Testis (tissue), 2 donors: ENCODE results near the gene KMT5B.

Experiments used
- POLR2A ChIP-seq: fragments of 450-650 bp; IDR thresholded peaks from one replicate; pipeline ENCODE4 v1.6.1; 2017; ENCODE audit warnings: antibody characterized with exemption, mild to moderate bottlenecking, moderate library complexity
- TF ChIP-seq, protein P1 (sequence below), 3 experiments: fragments of 450-650 bp in 2 of 3; fragments of 200-600 bp in 1 of 3; sonication (generic) in 1 of 3; IDR thresholded peaks; one replicate each; pipeline ENCODE4 v1.5.1; 2016 to 2019; ENCODE audit warnings: antibody characterized with exemption in 3 of 3, mild to moderate bottlenecking in 2 of 3, moderate library complexity in 1 of 3

DNA sequence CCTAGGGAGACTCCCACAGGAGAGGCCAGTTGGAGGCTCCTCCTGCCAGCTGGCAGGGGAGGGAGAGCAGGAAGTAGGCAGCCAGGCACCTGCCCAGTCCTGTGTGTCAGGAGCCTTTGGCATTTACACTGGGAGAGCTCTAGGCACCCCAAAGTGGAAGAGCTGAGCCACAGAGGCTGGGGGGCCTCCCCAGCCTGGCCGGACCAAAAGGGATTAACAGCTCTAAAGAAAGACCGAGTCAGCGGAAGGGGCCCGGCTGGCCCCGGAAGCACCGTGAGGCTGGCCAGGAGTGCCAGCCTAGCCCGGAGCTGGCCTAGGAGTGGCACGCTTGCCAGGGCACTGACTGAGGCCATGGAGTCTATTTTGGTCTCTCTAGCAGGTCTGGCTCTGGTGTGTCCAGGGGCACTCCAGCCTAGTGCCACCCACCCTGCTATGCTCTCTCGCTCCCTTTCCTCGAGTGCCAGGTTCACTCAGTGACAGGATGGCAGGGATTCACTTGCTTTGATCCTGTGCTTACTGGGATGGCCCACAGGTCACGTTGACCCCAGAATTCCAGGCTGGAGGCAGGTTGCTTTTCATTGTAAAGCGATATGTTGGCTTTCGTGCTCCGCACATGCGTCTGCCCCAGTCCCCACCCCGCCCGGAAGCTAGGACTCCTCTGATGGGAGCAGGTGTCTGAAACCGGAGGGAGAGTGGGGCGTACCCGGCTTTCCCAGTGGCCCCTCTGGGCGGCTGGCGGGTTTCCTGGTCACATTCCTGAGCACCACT, 3.3 kb upstream of the KMT5B start:
- TF ChIP-seq POLR2A = no peak
- TF ChIP-seq, protein P1, sequence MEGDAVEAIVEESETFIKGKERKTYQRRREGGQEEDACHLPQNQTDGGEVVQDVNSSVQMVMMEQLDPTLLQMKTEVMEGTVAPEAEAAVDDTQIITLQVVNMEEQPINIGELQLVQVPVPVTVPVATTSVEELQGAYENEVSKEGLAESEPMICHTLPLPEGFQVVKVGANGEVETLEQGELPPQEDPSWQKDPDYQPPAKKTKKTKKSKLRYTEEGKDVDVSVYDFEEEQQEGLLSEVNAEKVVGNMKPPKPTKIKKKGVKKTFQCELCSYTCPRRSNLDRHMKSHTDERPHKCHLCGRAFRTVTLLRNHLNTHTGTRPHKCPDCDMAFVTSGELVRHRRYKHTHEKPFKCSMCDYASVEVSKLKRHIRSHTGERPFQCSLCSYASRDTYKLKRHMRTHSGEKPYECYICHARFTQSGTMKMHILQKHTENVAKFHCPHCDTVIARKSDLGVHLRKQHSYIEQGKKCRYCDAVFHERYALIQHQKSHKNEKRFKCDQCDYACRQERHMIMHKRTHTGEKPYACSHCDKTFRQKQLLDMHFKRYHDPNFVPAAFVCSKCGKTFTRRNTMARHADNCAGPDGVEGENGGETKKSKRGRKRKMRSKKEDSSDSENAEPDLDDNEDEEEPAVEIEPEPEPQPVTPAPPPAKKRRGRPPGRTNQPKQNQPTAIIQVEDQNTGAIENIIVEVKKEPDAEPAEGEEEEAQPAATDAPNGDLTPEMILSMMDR (IDR thresholded peaks at IDR 0.05) = no peak
